ENCODE measurements around the gene MYT1. TPM values are rescaled to one million over a fixed set of nuclear protein-coding genes. Genes with fewer than 3 reads are reported as not detected.
"Not testable (repeated sequence)": the region's sequence is repeated elsewhere in the genome, so short reads cannot be mapped to it uniquely, and the experiment has no call there.

The MYT1 gene
- total RNA-seq, 1 experiment from 2014 or later, result 2.0 TPM

GRCh38 chr20:64116541-64117431 lies 47.5 kb upstream of the MYT1 start:
- no peak for DNase-seq (ENCODE audit: low spot score)

GRCh38 chr20:64117432-64117777 lies 46.8 kb upstream of the MYT1 start:
- DNase-seq (ENCODE audit: low spot score); H3K27ac Mint-ChIP-seq; H3K27me3 Mint-ChIP-seq (ENCODE audit: low read depth); H3K36me3 Mint-ChIP-seq; H3K9me3 Mint-ChIP-seq; H3K4me1 Mint-ChIP-seq; ATAC-seq; POLR2A ChIA-PET; H3K4me3 Mint-ChIP-seq: not testable (repeated sequence)
- CTCF ChIA-PET, result interaction anchor here (3.6 to 5.9 kb wide), 2 partner anchors 15 to 34 kb away, joined by 20 to 30 read pairs; partner anchors contain the start of gene LKAAEAR1

More at GRCh38 chr20:64116541-64117431, 47.5 kb upstream of the MYT1 start:
- ChIA-PET POLR2A (no interaction called here), CTCF (interaction anchor here (1.3 to 5.9 kb wide), 4 partner anchors 15 to 47 kb away, joined by 4 to 30 read pairs (median 12); partner anchors contain the start of gene LKAAEAR1)
- Mint-ChIP-seq H3K36me3 (no peaks in the 10 kb centered on the region), H3K27me3 (ENCODE audit: low read depth) (no peaks in the 10 kb centered on the region; the same call in 1 of the 2 replicates), H3K9me3 (no peaks in the 10 kb centered on the region), H3K4me1 (peaks cover 5% of the 10 kb centered on the region), H3K27ac (0 out of 2 replicates have a peak overlapping the region, but pooled peaks have one; percentile 36), H3K4me3 (no peak overlapping the region)
- ATAC-seq, result no peak
- TF ChIP-seq OVOL2 (CRISPR knock-in tag; IDR thresholded peaks at IDR 0.05; ENCODE audit: borderline replicate concordance) (no peak), AFF4 (CRISPR knock-in tag; IDR thresholded peaks at IDR 0.05; ENCODE audit: borderline replicate concordance) (no peak), RORB (CRISPR knock-in tag; IDR thresholded peaks at IDR 0.05) (no peak), TEAD1 (CRISPR knock-in tag; IDR thresholded peaks at IDR 0.05) (no peak), ZNF263 (CRISPR knock-in tag; IDR thresholded peaks at IDR 0.05; ENCODE audit: low read depth) (no peak), NFE2L1 (CRISPR knock-in tag; IDR thresholded peaks at IDR 0.05) (no peak), IRF2 (CRISPR knock-in tag; IDR thresholded peaks at IDR 0.05; ENCODE audit: borderline replicate concordance, low read depth) (no peak), ZBTB21 (CRISPR knock-in tag; IDR thresholded peaks at IDR 0.05; ENCODE audit: borderline replicate concordance) (no peak), ZNF423 (CRISPR knock-in tag; IDR thresholded peaks at IDR 0.05) (no peak), ZSCAN18 (CRISPR knock-in tag; IDR thresholded peaks at IDR 0.05) (no peak), ETV6 (CRISPR knock-in tag; IDR thresholded peaks at IDR 0.05) (no peak), SOX15 (CRISPR knock-in tag; IDR thresholded peaks at IDR 0.05) (no peak), NFYB (CRISPR knock-in tag; conservative IDR thresholded peaks at IDR 0.05; ENCODE audit: low read depth) (no peak), ERG (CRISPR knock-in tag; IDR thresholded peaks at IDR 0.05) (no peak), PRRX2 (CRISPR knock-in tag; IDR thresholded peaks at IDR 0.05) (no peak), GRHL2 (CRISPR knock-in tag; IDR thresholded peaks at IDR 0.05; ENCODE audit: insufficient replicate concordance, severe bottlenecking) (no peak)
- TF ChIP-seq, protein P1, sequence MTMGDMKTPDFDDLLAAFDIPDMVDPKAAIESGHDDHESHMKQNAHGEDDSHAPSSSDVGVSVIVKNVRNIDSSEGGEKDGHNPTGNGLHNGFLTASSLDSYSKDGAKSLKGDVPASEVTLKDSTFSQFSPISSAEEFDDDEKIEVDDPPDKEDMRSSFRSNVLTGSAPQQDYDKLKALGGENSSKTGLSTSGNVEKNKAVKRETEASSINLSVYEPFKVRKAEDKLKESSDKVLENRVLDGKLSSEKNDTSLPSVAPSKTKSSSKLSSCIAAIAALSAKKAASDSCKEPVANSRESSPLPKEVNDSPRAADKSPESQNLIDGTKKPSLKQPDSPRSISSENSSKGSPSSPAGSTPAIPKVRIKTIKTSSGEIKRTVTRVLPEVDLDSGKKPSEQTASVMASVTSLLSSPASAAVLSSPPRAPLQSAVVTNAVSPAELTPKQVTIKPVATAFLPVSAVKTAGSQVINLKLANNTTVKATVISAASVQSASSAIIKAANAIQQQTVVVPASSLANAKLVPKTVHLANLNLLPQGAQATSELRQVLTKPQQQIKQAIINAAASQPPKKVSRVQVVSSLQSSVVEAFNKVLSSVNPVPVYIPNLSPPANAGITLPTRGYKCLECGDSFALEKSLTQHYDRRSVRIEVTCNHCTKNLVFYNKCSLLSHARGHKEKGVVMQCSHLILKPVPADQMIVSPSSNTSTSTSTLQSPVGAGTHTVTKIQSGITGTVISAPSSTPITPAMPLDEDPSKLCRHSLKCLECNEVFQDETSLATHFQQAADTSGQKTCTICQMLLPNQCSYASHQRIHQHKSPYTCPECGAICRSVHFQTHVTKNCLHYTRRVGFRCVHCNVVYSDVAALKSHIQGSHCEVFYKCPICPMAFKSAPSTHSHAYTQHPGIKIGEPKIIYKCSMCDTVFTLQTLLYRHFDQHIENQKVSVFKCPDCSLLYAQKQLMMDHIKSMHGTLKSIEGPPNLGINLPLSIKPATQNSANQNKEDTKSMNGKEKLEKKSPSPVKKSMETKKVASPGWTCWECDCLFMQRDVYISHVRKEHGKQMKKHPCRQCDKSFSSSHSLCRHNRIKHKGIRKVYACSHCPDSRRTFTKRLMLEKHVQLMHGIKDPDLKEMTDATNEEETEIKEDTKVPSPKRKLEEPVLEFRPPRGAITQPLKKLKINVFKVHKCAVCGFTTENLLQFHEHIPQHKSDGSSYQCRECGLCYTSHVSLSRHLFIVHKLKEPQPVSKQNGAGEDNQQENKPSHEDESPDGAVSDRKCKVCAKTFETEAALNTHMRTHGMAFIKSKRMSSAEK (CRISPR knock-in tag; IDR thresholded peaks at IDR 0.05; ENCODE audit: borderline replicate concordance), result no peak
- TF ChIP-seq, protein P2, sequence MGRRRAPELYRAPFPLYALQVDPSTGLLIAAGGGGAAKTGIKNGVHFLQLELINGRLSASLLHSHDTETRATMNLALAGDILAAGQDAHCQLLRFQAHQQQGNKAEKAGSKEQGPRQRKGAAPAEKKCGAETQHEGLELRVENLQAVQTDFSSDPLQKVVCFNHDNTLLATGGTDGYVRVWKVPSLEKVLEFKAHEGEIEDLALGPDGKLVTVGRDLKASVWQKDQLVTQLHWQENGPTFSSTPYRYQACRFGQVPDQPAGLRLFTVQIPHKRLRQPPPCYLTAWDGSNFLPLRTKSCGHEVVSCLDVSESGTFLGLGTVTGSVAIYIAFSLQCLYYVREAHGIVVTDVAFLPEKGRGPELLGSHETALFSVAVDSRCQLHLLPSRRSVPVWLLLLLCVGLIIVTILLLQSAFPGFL (CRISPR knock-in tag; IDR thresholded peaks at IDR 0.05; ENCODE audit: borderline replicate concordance), result no peak
